Fibroblast of the aortic adventitia (primary cell): Measurements from ENCODE around the gene ZNF709. TPM values are rescaled to one million over a fixed set of nuclear protein-coding genes. Genes with fewer than 3 reads are reported as not detected.

ENCODE experiments used
- DNase-seq: peaks from one replicate; pipeline ENCODE4 v3.0.0-alpha.2; 2010; ENCODE audit warnings: low read depth
- H3K4me3 ChIP-seq: 2 replicates; pipeline ENCODE4 v1.5.1; 2011; ENCODE audit warnings: low read depth, mild to moderate bottlenecking, control low read depth, low read length, moderate library complexity
- small RNA-seq: library from RNA; depleted of rRNA; stranded (forward); fragments of <200 nt; gene quantifications from one replicate; pipeline ENCODE3, GENCODE V24; 2012
- total RNA-seq: library from RNA; depleted of rRNA; stranded (reverse); fragments of >200 nt; gene quantifications from 2 replicates; pipeline ENCODE4 v1.2.3, GENCODE V29; 2012; ENCODE audit warnings: low replicate concordance
- TF ChIP-seq, protein P1 (sequence below): IDR thresholded peaks from 2 replicates; pipeline ENCODE4 v1.5.1; 2011; ENCODE audit warnings: mild to moderate bottlenecking, low read length, control low read depth, inconsistent platforms; ENCODE audit not compliant: insufficient read depth

The ZNF709 gene
- total RNA-seq, 1 donor: 1.4 TPM

DNA sequence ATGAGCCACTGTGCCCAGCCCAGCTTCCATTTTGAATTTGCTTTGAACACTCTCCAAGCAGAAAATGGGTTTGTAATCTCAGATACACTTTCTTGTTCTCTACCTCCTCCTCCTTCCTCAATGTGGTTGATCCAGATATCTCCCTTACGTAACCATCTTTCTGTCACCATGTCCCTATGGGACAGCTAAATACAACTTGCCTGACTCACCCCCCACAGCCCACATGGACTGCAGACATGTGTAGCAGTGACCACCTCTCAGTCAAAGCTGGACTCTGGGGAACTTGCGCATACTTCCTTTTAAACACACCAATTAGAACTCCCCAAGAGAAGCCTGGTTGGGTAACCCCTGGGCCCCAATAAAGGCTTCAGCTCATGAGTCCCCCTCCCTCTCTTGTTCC is 72.7 kb downstream of the ZNF709 start:
- DNase-seq: no peak
- no peak overlapping the region for H3K4me3 ChIP-seq
- TF ChIP-seq, protein P1, sequence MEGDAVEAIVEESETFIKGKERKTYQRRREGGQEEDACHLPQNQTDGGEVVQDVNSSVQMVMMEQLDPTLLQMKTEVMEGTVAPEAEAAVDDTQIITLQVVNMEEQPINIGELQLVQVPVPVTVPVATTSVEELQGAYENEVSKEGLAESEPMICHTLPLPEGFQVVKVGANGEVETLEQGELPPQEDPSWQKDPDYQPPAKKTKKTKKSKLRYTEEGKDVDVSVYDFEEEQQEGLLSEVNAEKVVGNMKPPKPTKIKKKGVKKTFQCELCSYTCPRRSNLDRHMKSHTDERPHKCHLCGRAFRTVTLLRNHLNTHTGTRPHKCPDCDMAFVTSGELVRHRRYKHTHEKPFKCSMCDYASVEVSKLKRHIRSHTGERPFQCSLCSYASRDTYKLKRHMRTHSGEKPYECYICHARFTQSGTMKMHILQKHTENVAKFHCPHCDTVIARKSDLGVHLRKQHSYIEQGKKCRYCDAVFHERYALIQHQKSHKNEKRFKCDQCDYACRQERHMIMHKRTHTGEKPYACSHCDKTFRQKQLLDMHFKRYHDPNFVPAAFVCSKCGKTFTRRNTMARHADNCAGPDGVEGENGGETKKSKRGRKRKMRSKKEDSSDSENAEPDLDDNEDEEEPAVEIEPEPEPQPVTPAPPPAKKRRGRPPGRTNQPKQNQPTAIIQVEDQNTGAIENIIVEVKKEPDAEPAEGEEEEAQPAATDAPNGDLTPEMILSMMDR: no peak

Small RNA genes within 50 kb of the gene (small RNA-seq; reads per million reads assigned to genes)
- gene MTCO1P27 (not detected), gene PPIAP20 (not detected)

Other genes with a start within 250 kb of the ZNF709 start
- gene ZNF44, start 189.9 kb downstream of the ZNF709 start, total RNA-seq: 4.4 and 5.3 TPM in 2 replicates
- gene ZNF563, start 151.2 kb downstream of the ZNF709 start, total RNA-seq: 1.6 and 4.0 TPM in 2 replicates
- 0.90 and 0.98 TPM in 2 replicates for gene ZNF442, start 119.1 kb downstream of the ZNF709 start, total RNA-seq
- gene ZNF799, start 83.5 kb downstream of the ZNF709 start, total RNA-seq: 2.4 and 3.8 TPM in 2 replicates
- 0.65 and 2.9 TPM in 2 replicates for gene ZNF443, start 43.8 kb downstream of the ZNF709 start, total RNA-seq
- 7.0 and 13.2 TPM in 2 replicates for gene ZNF564, start 66.7 kb upstream of the ZNF709 start, total RNA-seq
- 7.4 and 8.7 TPM in 2 replicates for gene ZNF490, start 126.0 kb upstream of the ZNF709 start, total RNA-seq
- gene ZNF791, start 126.1 kb upstream of the ZNF709 start, total RNA-seq: 15.8 and 16.1 TPM in 2 replicates
- 16.8 and 38.2 TPM in 2 replicates for gene MAN2B1, start 181.9 kb upstream of the ZNF709 start, total RNA-seq
- 6.8 and 15.9 TPM in 2 replicates for gene WDR83, start 182.0 kb upstream of the ZNF709 start, total RNA-seq
- 38.3 and 46.2 TPM in 2 replicates for gene DHPS, start 197.1 kb upstream of the ZNF709 start, total RNA-seq
- not detected in 2 replicates for gene GNG14, start 203.2 kb upstream of the ZNF709 start, total RNA-seq
- 7.2 and 8.9 TPM in 2 replicates for gene FBXW9, start 211.8 kb upstream of the ZNF709 start, total RNA-seq
- gene TNPO2, start 239.1 kb upstream of the ZNF709 start, total RNA-seq: 39.4 and 57.3 TPM in 2 replicates
- gene TRIR, start 249.9 kb upstream of the ZNF709 start, total RNA-seq: 145 and 172 TPM in 2 replicates